ENCODE data around the gene ODF2.
A peak's percentile ranks its signal among the peaks of the same experiment; 100 is the strongest.
"Not testable (repeated sequence)": the region's sequence is repeated elsewhere in the genome, so short reads cannot be mapped to it uniquely, and the experiment has no call there.

Gene ODF2

DNA sequence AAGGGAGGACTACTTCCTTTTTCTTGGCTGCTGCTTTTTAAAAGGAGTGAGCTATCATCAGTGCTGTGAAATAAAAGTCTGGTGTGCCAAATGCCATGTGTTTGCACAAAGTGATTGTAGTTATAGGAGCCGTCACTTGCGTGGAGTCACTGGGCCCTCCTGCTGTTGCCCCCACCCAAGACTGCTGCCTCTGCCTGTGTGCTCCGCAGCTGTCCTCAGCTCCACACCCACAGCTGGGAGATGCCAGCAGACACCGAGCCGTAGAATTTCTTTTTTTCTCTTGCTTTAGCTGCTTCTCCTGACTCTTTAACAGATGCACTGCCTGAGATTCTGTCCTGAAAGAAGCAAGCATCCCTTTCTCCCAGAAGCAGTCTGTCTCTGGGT is 38.9 kb downstream of the ODF2 start:
- H3K4me3 ChIP-seq (ENCODE audit: control insufficient read depth, low read depth, low read length) = no peak overlapping the region
- no peak for DNase-seq (ENCODE audit: low read depth)
- TF ChIP-seq, protein P1, sequence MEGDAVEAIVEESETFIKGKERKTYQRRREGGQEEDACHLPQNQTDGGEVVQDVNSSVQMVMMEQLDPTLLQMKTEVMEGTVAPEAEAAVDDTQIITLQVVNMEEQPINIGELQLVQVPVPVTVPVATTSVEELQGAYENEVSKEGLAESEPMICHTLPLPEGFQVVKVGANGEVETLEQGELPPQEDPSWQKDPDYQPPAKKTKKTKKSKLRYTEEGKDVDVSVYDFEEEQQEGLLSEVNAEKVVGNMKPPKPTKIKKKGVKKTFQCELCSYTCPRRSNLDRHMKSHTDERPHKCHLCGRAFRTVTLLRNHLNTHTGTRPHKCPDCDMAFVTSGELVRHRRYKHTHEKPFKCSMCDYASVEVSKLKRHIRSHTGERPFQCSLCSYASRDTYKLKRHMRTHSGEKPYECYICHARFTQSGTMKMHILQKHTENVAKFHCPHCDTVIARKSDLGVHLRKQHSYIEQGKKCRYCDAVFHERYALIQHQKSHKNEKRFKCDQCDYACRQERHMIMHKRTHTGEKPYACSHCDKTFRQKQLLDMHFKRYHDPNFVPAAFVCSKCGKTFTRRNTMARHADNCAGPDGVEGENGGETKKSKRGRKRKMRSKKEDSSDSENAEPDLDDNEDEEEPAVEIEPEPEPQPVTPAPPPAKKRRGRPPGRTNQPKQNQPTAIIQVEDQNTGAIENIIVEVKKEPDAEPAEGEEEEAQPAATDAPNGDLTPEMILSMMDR (IDR thresholded peaks at IDR 0.05; ENCODE audit: control insufficient read depth, insufficient read depth, low read depth, low read length, missing control alignments) = no peak

DNA sequence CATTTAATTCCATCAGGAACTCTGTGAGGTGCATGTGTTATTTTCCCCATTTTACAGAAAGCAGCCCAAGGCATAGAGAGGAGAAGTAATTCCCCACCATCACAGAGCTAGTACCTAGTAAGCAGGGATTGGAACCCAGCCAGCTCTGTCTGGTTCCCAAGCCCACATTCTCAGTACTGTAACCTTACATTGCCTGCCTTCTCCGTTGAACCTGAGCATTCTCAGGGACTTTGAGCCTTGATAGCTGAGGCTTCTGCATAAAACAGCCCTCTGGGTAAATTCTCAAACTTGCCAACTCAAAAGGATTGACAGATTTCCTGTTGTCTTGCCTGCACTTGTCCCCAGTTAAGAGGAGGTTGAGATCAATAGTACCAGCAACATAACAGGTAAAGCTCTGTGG is 39.5 kb downstream of the ODF2 start:
- TF ChIP-seq, protein P1 (IDR thresholded peaks at IDR 0.05; ENCODE audit: control insufficient read depth, insufficient read depth, low read depth, low read length, missing control alignments) = no peak
- DNase-seq (ENCODE audit: low read depth) = no peak
- H3K4me3 ChIP-seq (ENCODE audit: control insufficient read depth, low read depth, low read length) = no peak overlapping the region

DNA sequence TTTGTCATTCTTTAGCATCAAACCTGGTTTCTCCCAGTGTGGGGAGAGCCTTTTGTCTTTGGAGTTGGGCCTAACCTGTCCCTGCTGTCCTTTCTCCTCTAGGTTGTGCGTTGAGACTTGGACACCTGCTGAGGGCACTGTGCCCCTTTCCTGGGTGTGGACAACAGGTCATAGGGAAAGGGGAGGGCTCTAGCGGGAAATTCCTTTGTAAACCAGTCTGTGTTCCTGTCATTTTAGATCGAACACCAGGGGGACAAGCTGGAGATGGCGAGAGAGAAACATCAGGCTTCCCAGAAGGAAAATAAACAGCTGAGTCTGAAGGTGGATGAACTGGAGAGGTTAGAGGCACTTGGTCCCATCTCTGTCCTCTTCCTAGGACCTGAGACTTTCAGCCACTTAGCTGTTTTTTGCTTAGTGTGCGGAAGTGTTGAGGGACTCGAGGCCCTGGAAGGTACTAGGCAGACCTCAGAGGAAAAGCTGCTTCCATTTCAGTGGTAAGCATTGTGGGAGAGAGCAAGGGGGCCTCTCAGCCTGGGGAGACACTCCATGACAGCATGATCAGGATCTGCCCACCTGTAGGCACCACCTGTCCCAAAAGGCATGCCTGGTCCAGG is 40.1 kb downstream of the ODF2 start:
- no peak for DNase-seq (ENCODE audit: low read depth)
- no peak overlapping the region for H3K4me3 ChIP-seq (ENCODE audit: control insufficient read depth, low read depth, low read length)
- TF ChIP-seq, protein P1 (IDR thresholded peaks at IDR 0.05; ENCODE audit: control insufficient read depth, insufficient read depth, low read depth, low read length, missing control alignments) = no peak

DNA sequence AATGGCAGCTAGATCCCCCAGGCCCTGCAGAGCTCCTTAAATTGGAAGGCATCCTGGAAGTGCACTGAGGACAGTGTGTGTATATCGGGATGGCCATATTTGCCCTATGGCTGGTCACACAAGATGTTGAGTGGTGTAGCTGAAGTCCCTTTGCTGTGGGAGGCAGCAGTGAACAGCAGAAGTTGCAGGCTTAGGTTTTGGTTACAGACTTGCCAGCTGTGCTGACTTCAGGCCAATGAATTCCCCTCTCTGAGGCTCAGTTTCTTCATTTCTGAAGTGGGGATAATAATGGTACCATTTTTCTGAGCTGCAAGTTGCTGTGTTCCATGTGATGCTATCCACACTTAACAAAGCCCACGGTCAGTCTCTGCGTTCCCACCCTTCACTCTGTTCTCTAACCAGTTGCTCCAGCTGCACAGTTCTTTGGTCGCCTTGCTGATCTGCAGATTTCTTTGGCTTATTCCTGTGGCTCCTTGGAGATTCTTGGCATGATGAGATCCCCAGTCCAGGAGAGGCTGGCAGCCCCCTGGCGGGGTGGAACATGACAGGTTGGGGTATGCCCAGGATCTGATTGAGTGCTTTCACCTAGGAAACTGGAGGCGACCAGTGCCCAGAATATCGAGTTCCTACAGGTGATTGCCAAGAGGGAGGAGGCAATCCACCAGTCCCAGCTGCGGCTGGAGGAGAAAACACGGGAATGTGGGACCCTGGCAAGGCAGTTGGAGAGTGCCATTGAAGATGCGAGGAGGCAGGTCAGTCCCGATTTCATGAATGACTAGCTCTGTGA is 42.2 kb downstream of the ODF2 start:
- no peak for DNase-seq (ENCODE audit: low read depth)
- H3K4me3 ChIP-seq (ENCODE audit: control insufficient read depth, low read depth, low read length) = no peak overlapping the region
- TF ChIP-seq, protein P1 (IDR thresholded peaks at IDR 0.05; ENCODE audit: control insufficient read depth, insufficient read depth, low read depth, low read length, missing control alignments) = no peak

DNA sequence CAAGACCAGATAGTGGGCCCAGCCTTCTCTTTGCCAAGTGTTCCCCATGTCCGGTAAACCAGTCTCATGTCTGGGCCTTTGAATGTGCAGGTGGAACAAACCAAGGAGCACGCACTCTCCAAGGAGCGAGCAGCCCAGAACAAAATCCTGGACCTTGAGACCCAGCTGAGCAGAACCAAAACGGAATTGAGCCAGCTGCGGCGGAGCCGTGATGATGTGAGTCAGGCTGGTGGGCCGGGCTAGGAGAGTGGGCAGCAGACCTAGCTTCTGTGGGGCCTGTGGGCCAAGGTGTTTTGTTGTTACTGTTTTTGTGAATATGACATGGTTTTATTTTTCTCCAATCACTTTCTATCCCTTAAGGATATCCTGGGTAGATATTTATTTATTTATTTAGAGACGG is 43.1 kb downstream of the ODF2 start:
- TF ChIP-seq, protein P1 (IDR thresholded peaks at IDR 0.05; ENCODE audit: control insufficient read depth, insufficient read depth, low read depth, low read length, missing control alignments) = no peak
- no peak for DNase-seq (ENCODE audit: low read depth)
- no peak overlapping the region for H3K4me3 ChIP-seq (ENCODE audit: control insufficient read depth, low read depth, low read length)

DNA sequence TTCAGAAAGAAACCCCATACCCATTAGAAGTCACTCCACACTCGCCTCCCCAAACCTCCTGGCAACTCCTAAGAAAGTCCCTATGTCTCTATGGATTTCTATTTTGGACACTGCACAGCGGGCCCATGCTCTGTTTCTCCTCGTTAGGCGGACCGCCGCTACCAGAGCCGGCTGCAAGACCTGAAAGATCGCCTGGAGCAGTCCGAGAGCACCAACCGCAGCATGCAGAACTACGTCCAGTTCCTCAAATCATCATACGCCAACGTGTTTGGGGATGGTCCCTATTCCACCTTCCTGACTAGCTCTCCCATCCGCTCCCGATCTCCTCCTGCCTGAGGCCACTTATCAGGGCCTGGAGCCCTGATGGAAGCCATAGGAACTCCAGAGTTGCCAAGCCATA is 44.1 kb downstream of the ODF2 start:
- no peak for DNase-seq (ENCODE audit: low read depth)
- TF ChIP-seq, protein P1 (IDR thresholded peaks at IDR 0.05; ENCODE audit: control insufficient read depth, insufficient read depth, low read depth, low read length, missing control alignments) = no peak
- no peak overlapping the region for H3K4me3 ChIP-seq (ENCODE audit: control insufficient read depth, low read depth, low read length)

DNA sequence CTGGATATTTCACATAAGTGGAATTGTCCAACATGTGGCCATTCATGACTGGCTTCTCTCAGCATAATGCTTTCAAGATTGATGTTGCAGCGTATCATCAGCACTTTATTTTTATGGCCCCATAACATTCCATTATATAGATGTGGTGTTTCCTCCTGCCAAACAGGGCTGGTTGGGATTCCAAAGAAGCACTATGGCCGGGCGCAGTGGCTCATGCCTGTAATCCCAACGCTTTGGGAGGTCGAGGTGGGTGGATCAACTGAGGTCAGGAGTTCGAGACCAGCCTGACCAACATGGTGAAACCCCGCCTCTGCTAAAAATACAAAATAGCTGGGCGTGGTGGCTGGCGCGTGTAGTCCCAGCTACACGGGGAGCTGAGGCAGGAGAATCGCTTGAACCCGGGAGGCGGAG is 47.6 kb downstream of the ODF2 start:
- DNase-seq (ENCODE audit: low read depth) = peak; percentile 67
- not testable (repeated sequence) for H3K4me3 ChIP-seq (ENCODE audit: control insufficient read depth, low read depth, low read length)

All from AG09309 (cell line).